Ureter (tissue), 1 donor: Measurements from ENCODE around the gene DNAJB8. TPM values are rescaled to one million over a fixed set of nuclear protein-coding genes. Genes with fewer than 3 reads are reported as not detected.

Experiments used
- total RNA-seq: library from RNA; stranded (reverse); gene quantifications from one replicate; pipeline ENCODE4 v1.2.4, GENCODE V29; 2023
- donor health status: DM: yes; HTN: yes; CAD: no.

Gene DNAJB8
- total RNA-seq, 1 donor from 2014 or later = not detected

Other genes with a start within 250 kb of the DNAJB8 start
- 57.8 TPM for gene GATA2, start 26.3 kb upstream of the DNAJB8 start, total RNA-seq
- gene RPN1, start 183.9 kb upstream of the DNAJB8 start, total RNA-seq = 180 TPM